ENCODE measurements around the gene SCAMP1.

DNA sequence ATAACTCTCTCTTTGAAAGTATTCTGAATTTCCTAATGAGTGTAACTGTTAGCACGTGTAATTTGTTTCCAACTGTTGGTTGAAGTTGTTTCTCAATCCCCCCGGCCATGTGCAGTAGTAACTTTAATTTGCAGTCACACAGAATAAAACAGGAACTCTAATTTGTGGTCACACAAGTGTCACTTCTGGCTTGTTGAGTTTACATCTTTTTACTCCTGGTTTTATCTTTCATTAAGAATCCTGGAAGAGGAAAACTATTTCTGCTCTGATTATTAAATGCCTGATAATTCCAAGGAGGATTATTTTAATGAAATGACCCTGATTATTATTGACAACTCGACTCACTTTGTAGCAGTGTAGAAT lies 1.2 kb downstream of the SCAMP1 start:
- TF ChIP-seq, protein P1, sequence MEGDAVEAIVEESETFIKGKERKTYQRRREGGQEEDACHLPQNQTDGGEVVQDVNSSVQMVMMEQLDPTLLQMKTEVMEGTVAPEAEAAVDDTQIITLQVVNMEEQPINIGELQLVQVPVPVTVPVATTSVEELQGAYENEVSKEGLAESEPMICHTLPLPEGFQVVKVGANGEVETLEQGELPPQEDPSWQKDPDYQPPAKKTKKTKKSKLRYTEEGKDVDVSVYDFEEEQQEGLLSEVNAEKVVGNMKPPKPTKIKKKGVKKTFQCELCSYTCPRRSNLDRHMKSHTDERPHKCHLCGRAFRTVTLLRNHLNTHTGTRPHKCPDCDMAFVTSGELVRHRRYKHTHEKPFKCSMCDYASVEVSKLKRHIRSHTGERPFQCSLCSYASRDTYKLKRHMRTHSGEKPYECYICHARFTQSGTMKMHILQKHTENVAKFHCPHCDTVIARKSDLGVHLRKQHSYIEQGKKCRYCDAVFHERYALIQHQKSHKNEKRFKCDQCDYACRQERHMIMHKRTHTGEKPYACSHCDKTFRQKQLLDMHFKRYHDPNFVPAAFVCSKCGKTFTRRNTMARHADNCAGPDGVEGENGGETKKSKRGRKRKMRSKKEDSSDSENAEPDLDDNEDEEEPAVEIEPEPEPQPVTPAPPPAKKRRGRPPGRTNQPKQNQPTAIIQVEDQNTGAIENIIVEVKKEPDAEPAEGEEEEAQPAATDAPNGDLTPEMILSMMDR (conservative IDR thresholded peaks at IDR 0.05; ENCODE audit: low read depth, low read length) = no peak
- TF ChIP-seq EZH2 (IDR thresholded peaks at IDR 0.05; ENCODE audit: low read length, unreplicated experiment) = no peak

Data from PC-3 (cell line).